Measurements from ENCODE around the gene GGCX. TPM values are rescaled to one million over a fixed set of nuclear protein-coding genes. Genes with fewer than 3 reads are reported as not detected.
A peak's percentile ranks its signal among the peaks of the same experiment; 100 is the strongest.
"Not testable (repeated sequence)": the region's sequence is repeated elsewhere in the genome, so short reads cannot be mapped to it uniquely, and the experiment has no call there.

GGCX gene
- total RNA-seq, result 11.0 TPM

DNA sequence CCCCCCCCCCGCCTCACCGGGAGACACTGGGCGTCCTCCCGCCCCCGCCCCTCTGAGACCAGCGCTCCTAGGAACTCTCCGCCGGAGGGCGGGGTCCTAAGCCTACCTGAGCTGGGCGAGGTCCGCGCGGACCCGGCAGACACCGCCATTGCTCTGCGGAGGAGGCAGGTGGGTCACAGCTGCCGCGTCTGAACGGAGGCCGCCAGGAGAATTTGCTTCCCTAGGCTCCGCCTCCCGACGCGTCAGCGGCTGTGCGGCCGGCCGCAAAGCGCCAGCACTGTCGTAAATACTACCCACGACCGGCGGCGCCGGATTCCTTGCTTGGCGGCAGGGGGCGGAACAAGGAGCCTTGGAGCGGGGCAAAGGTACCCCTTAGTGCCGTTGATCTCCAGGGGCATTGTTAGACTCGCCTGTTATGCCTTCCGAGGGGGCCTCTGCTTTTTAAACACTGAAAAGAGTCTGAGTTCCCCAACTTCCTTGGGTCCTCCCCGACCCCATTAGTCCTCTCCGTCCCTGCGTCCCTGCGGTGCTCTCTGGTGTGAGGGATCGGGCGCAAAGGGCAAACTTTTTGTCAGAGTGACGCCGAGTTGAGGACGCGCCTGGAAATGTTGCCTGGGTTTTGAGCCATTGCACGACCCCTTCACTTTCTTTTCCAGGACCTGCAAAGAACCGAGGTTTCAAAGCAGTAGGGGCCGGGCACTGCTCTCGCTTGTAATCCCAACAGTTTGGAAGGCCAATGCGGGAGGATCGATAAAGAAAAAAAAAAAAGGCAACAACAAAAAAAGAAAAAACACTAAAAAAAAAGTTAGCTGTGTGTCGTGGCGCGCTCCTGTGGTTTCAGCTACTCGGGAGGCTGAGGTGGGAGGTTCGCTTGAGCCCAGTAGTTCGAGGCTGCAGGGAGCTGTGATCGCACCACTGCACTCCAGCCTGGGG lies at the start of gene GGCX:
TSS of gene GGCX (minus strand) at position 214 of the 933 bp plus-strand sequence. CDS start at position 149, 65 bp downstream.
- Histone ChIP-seq H3K4me3 (ENCODE audit: low read length) (peak within 1 kb of the TSS; percentile 57), H3K4me1 (ENCODE audit: insufficient read depth, low read length) (peaks cover 37% of the 10 kb centered on the region), H3K27me3 (ENCODE audit: insufficient read depth, low read length) (no peaks in the 10 kb centered on the region)

DNA sequence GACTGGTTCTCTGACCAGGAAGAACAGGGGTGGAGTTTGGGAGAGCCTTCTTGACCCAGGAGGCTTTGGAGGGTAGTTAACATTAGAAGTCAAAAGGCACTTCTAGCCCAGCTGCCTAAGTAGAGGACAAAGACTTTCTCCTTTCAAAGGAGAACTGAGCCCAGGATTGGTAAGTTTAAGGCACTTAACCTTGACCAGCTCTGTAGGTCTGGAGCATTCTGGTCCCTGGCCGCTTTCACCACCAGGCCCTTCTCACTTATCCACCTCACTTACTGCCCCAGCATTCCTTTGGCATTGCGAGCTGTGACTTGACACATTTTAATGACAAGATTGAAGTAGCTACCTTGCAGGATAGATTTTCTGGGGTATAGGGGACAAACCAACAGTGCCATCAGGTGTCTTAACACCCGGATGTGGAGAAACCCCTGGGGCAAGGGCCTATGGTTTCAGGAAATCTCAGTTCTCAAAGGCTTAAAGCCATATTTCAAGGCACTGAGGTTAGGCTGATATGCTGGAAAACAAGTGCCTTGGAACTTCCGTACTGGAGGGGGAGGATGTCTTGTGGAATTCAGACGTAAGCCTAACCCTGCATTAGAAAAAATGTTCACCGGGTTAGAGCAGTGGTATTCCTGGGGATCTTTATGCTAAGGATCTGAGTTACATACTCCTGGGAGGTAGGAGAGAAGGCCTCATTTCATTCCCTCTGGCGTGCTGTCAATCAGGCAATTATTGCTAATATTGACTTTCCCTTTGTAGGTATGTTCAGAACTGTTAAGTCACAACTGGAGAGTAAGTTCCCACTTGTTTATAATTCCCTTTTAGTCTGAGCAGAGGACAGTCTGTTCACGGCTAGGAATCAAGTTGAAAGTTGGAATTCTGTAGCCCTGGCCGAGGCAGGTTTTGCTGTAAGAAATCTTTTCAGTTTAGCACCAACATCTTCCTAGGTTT lies 46.2 kb upstream of the GGCX start:
- H3K4me1 ChIP-seq (ENCODE audit: insufficient read depth, low read length), result peaks cover 65% of the 10 kb centered on the region
- no peaks in the 10 kb centered on the region for H3K27me3 ChIP-seq (ENCODE audit: insufficient read depth, low read length)
- H3K9me3 ChIP-seq (ENCODE audit: low read depth, low read length), result no peaks in the 10 kb centered on the region
- H3K4me3 ChIP-seq (ENCODE audit: low read length), result no peak overlapping the region

More for the DNA sequence above, at the start of gene GGCX:
- no peaks in the 10 kb centered on the region for H3K9me3 ChIP-seq (ENCODE audit: low read depth, low read length)

DNA sequence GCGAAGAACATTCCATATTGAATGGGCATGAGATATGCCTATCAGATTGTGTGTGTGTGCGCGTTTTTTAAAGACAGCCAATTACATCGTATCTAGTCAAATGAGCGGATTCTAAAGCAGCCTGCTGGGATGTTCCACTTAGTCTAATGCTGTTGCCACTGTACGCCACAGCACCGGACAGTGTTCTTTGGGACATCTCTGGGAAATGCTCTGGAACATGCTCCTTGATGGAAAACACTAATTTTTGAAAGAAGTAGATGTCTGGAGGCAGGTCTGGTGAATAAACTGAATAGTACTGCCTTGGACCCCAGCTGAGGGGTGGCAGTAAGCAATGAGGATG lies 44.8 kb upstream of the GGCX start:
- Histone ChIP-seq H3K4me1 (ENCODE audit: insufficient read depth, low read length) (peaks cover 62% of the 10 kb centered on the region), H3K27me3 (ENCODE audit: insufficient read depth, low read length) (no peaks in the 10 kb centered on the region), H3K9me3 (ENCODE audit: low read depth, low read length) (no peaks in the 10 kb centered on the region), H3K4me3 (ENCODE audit: low read length) (no peak overlapping the region)

DNA sequence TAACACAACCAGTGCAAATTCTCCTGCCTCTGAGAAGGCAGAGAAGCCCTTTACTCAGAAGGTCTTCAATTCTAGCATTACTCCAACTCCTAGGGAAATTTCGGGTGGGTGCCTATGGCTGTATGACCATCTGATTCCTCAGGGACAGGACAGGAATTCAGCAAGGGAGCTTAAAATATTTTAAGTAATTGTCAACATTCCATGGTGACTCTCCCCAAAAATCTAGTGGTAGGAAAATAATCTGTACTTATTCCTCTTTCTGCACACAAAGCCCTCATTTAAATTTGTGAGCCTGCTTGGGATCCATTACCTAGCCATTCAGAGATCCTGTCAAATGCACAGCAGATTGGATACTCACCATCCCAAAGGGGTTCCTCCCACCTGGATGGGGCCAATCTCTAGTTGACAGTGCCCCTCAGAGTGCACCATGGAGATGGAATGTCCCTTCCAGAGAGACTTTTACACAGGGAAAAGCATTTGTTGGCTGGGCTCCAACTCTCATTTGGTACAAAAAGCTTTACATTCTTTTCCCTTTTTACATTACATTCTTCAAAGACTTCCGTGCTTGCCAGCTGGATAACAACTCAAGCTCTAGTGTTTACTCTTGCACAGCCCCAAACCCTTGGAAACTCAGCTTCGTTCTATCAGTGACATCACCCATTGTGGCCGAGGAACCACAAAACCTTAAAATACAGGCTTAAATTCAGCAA lies 44.3 kb upstream of the GGCX start:
- H3K27me3 ChIP-seq (ENCODE audit: insufficient read depth, low read length), result no peaks in the 10 kb centered on the region
- no peaks in the 10 kb centered on the region for H3K9me3 ChIP-seq (ENCODE audit: low read depth, low read length)
- no peak overlapping the region for H3K4me3 ChIP-seq (ENCODE audit: low read length)
- peaks cover 57% of the 10 kb centered on the region for H3K4me1 ChIP-seq (ENCODE audit: insufficient read depth, low read length)

DNA sequence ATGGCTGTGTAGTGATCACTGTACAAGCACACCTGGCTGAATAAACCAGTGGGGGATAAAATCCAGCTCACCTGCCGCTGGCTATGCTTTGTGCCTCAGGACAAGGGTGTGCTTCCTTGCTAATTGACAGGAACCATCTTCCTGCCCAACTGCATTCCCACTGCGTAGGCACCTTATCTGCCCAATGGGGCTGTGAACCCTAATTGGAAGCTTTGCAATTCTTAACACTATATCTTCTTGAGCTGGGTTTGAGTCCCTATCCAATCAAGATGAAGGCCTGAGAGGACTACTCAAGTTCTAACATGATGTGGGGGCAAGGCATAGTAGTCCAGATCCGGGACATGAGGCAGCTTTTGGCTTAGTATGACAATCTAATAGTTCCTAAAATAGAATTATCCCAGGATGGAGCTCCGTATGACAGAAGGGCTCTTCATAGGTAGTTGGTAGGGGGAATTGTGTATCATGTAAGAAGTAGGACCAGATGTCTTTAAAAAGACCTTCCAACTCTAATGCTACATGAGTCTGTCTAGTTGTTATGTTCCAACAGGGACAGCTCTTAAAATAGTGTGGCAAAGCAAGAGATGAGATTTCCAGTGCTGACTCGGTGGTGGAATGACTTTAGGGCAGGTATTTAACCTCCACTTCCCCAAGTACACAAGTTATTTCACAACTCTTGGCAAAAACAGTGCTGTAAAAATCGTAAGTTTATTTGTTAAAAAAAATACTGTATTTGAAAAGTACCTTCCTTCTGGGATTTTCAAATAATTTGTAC lies 43.5 kb upstream of the GGCX start:
- Histone ChIP-seq H3K4me1 (ENCODE audit: insufficient read depth, low read length) (peaks cover 50% of the 10 kb centered on the region), H3K4me3 (ENCODE audit: low read length) (no peak overlapping the region), H3K9me3 (ENCODE audit: low read depth, low read length) (no peaks in the 10 kb centered on the region)

DNA sequence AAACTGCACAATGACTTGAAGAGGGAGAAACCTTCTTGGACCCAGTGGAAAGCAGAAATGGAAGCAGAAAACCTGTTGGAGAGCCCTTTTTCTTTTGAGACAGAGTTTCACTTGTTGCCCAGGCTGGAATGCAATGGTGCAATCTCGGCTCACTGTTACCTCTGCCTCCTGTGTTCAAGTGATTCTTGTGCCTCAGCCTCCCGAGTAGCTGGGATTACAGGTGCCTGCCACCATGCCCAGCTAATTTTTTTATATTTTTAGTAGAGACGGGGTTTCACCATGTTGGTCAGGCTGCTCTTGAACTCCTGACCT lies 42.8 kb upstream of the GGCX start:
- H3K9me3 ChIP-seq (ENCODE audit: low read depth, low read length); H3K4me3 ChIP-seq (ENCODE audit: low read length); H3K27me3 ChIP-seq (ENCODE audit: insufficient read depth, low read length): not testable (repeated sequence)
- H3K4me1 ChIP-seq (ENCODE audit: insufficient read depth, low read length), result peaks cover 46% of the 10 kb centered on the region

More for the DNA sequence above, 43.5 kb upstream of the GGCX start:
- H3K27me3 ChIP-seq (ENCODE audit: insufficient read depth, low read length), result no peaks in the 10 kb centered on the region

DNA sequence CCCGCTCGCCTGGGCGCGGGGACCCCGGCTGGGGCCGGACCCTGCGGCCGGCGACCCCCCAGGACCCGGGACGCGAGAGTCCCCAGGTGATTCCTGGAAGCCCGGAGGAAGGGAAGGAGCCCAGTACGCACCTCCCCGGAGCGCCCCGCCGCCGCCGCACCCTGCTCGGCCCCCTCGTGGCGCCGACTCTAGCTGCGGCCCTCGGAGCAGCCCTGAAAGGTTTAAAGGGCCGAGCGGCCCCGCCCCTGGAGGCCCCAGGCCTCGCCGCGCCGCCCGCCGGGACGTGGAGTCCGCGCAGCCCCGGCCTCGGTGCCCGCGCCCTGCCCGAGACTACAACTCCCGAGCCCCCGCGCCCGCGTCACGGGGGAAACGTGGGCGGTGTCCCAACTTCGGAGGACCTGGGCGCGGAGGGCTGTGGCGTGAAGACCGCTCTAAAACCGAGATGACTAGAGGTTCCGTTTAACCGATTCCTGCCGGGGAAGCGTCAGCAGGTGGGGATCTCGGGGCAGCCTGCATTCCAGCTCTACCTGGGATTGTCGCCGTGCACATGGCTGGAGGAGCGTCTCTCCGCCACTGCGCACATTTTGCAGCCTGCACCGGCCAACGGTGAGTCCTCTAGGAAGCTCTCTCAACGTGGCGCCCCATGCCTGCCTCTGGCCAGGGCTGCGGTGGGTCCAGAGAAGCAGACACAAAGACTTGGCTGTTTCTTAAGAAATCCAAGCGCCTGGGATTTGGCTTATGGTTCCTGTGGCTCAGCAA lies 41.4 kb upstream of the GGCX start, which contains the start of gene TMEM150A:
TSS of gene TMEM150A (minus strand) at position 223 of the 759 bp plus-strand sequence. CDS start 750 bp downstream, outside the sequence.
- Histone ChIP-seq H3K4me1 (ENCODE audit: insufficient read depth, low read length) (peaks cover 44% of the 10 kb centered on the region), H3K27me3 (ENCODE audit: insufficient read depth, low read length) (no peaks in the 10 kb centered on the region), H3K4me3 (ENCODE audit: low read length) (peak within 1 kb of the TSS; percentile 83), H3K9me3 (ENCODE audit: low read depth, low read length) (no peaks in the 10 kb centered on the region)

DNA sequence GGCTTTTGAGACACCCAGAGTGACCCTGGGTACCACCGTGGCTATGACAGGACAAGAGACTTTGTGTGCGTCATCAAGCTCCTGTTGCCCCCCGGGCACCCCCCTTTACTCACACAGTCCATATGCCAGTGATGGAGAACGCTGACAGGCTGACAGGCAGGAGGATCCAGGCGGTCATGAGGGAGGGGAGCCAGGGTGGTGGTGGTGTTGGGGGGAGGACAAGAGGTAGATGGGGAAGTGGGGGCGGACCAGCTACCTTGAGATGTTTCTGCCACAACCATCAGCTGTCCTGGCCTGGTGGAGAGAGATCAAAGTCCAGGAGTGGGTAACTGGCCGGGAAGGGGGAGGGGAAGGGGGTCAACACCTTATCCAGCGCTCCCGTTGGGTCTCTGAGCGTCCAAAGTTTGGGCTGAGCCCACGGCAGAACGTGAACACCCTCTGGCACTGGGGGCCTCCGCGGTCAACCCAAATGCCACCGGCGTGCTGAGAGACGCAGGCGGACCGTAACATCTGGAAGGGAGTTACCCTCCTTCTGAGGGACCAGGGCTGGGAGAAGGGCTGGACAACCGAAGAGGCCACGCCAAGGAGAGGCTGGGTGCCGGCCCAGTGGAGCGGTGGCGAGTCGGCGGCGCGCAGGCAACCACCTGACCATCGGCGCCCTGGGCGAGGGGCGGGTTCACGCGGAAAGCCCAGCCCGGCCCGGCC lies 40.6 kb upstream of the GGCX start:
- Histone ChIP-seq H3K9me3 (ENCODE audit: low read depth, low read length) (no peaks in the 10 kb centered on the region), H3K27me3 (ENCODE audit: insufficient read depth, low read length) (no peaks in the 10 kb centered on the region), H3K4me3 (ENCODE audit: low read length) (peak overlapping the region; percentile 83), H3K4me1 (ENCODE audit: insufficient read depth, low read length) (peaks cover 48% of the 10 kb centered on the region)

DNA sequence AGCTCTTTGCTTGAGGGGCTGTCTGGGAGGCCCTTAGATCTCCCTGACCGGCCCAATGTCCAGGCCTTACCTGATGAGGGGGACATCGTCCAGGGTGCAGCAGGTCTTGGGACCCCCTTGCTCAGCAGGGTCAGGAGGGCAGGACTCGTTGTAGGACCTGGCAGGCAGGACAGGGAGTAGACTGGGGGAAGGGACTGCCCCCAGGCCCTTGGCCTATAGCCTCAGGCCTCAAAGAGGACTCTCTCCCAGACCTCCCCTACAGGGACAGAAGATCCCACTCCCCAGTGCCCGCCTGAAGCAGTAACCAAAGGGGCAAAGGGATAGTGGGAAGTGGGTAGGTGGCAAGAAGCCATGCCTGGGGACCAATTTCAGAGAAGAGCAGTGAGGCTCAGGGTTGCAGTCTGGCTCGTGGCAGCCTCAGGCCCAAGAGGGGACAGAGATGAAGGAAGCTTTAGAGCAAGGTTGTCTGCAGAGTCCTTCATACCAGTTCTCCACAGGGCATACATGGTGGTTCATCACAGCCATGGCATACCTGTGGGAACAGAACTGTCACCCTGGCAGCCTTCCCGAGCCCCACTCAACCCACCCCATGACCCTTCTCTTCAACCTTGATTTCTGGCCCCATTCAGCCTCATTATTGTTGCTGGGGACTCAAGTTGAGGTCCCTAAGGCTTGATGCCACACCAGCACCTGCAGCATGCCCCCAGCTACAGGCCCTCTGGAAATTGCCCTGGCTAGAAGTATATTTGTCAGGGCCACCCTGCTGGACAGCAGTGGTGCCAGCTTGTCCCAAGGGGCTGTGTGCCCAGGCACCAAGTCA lies 39.9 kb upstream of the GGCX start:
- H3K4me1 ChIP-seq (ENCODE audit: insufficient read depth, low read length), result peaks cover 52% of the 10 kb centered on the region
- no peak overlapping the region for H3K4me3 ChIP-seq (ENCODE audit: low read length)

DNA sequence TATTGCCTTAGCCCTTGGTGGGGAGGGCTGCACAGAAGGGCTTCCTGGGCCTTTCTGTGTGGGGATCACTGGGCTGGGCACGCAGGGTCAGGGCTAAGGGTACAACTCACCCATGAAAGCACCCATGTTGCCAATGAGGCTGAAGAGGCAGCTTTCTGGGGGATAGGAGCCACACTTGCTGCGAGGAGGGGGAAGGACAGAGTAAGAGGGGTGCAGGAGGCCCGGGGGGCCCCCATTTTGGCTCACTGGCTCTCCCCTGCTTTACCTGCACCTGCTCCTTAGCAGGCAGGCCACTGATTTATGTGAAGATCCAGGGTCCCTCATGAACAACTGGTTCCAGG lies 38.9 kb upstream of the GGCX start:
- Histone ChIP-seq H3K27me3 (ENCODE audit: insufficient read depth, low read length) (no peaks in the 10 kb centered on the region), H3K4me3 (ENCODE audit: low read length) (no peak overlapping the region), H3K4me1 (ENCODE audit: insufficient read depth, low read length) (peaks cover 49% of the 10 kb centered on the region), H3K9me3 (ENCODE audit: low read depth, low read length) (no peaks in the 10 kb centered on the region)

More for the DNA sequence above, 39.9 kb upstream of the GGCX start:
- H3K27me3 ChIP-seq (ENCODE audit: insufficient read depth, low read length), result no peaks in the 10 kb centered on the region
- H3K9me3 ChIP-seq (ENCODE audit: low read depth, low read length), result no peaks in the 10 kb centered on the region

DNA sequence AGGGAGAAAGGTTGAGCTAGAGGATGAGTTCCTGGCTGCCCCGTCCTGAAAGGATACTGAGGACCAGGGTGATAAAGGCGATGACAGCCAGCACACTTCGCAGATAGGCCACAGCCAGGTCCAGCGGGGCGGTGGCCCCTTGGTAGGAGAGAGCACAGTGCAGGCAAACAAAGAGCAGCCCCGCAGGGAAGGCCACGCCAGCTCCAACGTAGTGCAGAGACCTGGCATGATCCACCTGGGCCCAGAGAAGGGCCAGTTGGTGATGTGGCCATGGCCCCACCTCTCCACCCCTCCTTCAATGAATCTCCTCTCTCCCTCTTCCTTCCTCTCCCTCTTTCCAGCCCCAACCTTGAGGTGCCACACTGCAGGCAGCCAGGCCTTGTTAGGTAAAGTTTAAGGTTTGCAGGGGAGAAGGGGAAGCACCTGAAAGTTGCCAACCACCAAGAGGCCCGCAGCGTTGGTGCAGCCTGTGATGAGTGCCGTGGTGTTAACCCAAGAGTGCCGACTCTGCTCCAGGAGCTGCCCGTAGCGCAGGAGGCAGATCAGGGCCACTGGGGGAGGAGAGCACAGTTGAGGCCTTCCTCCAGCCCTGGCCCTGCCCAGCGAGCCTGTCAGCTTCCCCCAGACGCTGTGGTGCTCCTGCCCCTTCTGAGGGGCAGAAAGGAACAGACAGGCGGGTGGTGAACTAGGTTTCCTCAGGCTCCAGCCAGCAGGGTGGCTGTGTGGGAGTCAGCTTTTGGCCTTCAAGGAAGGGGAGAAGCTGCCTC lies 38.4 kb upstream of the GGCX start:
- Histone ChIP-seq H3K9me3 (ENCODE audit: low read depth, low read length) (no peaks in the 10 kb centered on the region), H3K4me3 (ENCODE audit: low read length) (no peak overlapping the region), H3K27me3 (ENCODE audit: insufficient read depth, low read length) (no peaks in the 10 kb centered on the region), H3K4me1 (ENCODE audit: insufficient read depth, low read length) (peaks cover 51% of the 10 kb centered on the region)
